Spinal cord (tissue), 10 donors: ENCODE results near the gene DNAAF2. TPM values are rescaled to one million over a fixed set of nuclear protein-coding genes. Genes with fewer than 3 reads are reported as not detected.
"Not testable (repeated sequence)": the region's sequence is repeated elsewhere in the genome, so short reads cannot be mapped to it uniquely, and the experiment has no call there.

ENCODE experiments used
- DNase-seq, 6 donors: peaks; one replicate each; pipeline versions ENCODE4 v3.0.0 to v3.0.0-alpha.2; 2013 to 2015; ENCODE audit warnings: low spot score in 6 of 6, low read depth in 4 of 6
- H3K27ac ChIP-seq: one replicate; pipeline ENCODE4 v1.5.1; 2013; ENCODE audit warnings: low read depth, low read length, control low read depth
- H3K27me3 ChIP-seq: one replicate; pipeline ENCODE4 v1.6.1; 2013; ENCODE audit warnings: low read length; ENCODE audit not compliant: control insufficient read depth, insufficient read depth
- H3K36me3 ChIP-seq: one replicate; pipeline ENCODE4 v1.6.1; 2013; ENCODE audit warnings: low read length; ENCODE audit not compliant: control insufficient read depth, insufficient read depth
- H3K4me1 ChIP-seq: one replicate; pipeline ENCODE4 v1.6.1; 2013; ENCODE audit warnings: low read length; ENCODE audit not compliant: control insufficient read depth, insufficient read depth
- H3K4me3 ChIP-seq: one replicate; pipeline ENCODE4 v1.5.1; 2013; ENCODE audit warnings: low read depth, low read length, control low read depth
- H3K9me3 ChIP-seq: one replicate; pipeline ENCODE4 v1.6.1; 2013; ENCODE audit warnings: low read length; ENCODE audit not compliant: control insufficient read depth, insufficient read depth
- WGBS: methylation state at CpG from one replicate; pipeline ENCODE4 v1.1.5; 2013; ENCODE audit warnings: missing lambda C conversion rate; ENCODE audit not compliant: insufficient coverage; 5-methylcytosine and 5-hydroxymethylcytosine counted together
- polyA plus RNA-seq, 2 donors: library from polyadenylated mRNA; unstranded; fragments of 120-200 nt; gene quantifications; one replicate each; pipeline ENCODE4 v1.2.1, GENCODE V29; 2013; ENCODE audit not compliant: insufficient read length in 2 of 2
- total RNA-seq, 2 donors: library from RNA; depleted of rRNA in 1 of 2; stranded (reverse); fragments of 120-200 nt in 1 of 2; fragments of >200 nt in 1 of 2; gene quantifications; one replicate each; pipeline versions ENCODE4 v1.2.3 to v1.2.4, GENCODE V29; 2013 to 2014
- donor health status: healthy.

The DNAAF2 gene
- total and polyA plus RNA-seq, 4 donors, result 9.0 to 13.6 (median 12.8) TPM

DNA sequence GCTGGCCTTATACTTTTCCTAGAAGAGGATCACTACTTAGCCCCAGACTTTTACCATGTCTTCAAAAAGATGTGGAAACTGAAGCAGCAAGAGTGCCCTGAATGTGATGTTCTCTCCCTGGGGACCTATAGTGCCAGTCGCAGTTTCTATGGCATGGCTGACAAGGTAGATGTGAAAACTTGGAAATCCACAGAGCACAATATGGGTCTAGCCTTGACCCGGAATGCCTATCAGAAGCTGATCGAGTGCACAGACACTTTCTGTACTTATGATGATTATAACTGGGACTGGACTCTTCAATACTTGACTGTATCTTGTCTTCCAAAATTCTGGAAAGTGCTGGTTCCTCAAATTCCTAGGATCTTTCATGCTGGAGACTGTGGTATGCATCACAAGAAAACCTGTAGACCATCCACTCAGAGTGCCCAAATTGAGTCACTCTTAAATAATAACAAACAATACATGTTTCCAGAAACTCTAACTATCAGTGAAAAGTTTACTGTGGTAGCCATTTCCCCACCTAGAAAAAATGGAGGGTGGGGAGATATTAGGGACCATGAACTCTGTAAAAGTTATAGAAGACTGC is 12.9 kb downstream of the DNAAF2 start:
- Histone ChIP-seq H3K9me3 (no peaks in the 10 kb centered on the region), H3K4me1 (peaks cover 11% of the 10 kb centered on the region), H3K27me3 (no peaks in the 10 kb centered on the region), H3K27ac (no peak overlapping the region), H3K4me3 (peak overlapping the region; percentile 99), H3K36me3 (peaks cover 21% of the 10 kb centered on the region)
- no peak for DNase-seq
- no CpG with 5 or more reads among the region's 3 CpGs for WGBS

DNA sequence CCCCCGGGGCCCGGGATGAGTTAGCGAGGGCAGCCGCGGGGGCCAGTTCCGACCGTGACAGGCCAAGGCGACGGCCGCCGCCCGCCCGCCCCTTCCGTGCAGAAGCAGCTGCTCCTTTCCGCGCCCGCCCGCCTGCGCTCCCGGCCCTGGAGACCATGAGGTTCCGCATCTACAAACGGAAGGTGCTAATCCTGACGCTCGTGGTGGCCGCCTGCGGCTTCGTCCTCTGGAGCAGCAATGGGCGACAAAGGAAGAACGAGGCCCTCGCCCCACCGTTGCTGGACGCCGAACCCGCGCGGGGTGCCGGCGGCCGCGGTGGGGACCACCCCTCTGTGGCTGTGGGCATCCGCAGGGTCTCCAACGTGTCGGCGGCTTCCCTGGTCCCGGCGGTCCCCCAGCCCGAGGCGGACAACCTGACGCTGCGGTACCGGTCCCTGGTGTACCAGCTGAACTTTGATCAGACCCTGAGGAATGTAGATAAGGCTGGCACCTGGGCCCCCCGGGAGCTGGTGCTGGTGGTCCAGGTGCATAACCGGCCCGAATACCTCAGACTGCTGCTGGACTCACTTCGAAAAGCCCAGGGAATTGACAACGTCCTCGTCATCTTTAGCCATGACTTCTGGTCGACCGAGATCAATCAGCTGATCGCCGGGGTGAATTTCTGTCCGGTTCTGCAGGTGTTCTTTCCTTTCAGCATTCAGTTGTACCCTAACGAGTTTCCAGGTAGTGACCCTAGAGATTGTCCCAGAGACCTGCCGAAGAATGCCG is 13.7 kb downstream of the DNAAF2 start:
- Histone ChIP-seq H3K36me3 (peaks cover 20% of the 10 kb centered on the region), H3K9me3 (no peaks in the 10 kb centered on the region), H3K27ac (peak overlapping the region; percentile 97), H3K27me3 (no peaks in the 10 kb centered on the region), H3K4me1 (peaks cover 11% of the 10 kb centered on the region), H3K4me3 (peak overlapping the region; percentile 99)
- peak in 3 of 6 donors; percentile 36 to 87 (median 86) for DNase-seq
- WGBS, result 2% methylated on average over 65 of the region's 65 CpGs

DNA sequence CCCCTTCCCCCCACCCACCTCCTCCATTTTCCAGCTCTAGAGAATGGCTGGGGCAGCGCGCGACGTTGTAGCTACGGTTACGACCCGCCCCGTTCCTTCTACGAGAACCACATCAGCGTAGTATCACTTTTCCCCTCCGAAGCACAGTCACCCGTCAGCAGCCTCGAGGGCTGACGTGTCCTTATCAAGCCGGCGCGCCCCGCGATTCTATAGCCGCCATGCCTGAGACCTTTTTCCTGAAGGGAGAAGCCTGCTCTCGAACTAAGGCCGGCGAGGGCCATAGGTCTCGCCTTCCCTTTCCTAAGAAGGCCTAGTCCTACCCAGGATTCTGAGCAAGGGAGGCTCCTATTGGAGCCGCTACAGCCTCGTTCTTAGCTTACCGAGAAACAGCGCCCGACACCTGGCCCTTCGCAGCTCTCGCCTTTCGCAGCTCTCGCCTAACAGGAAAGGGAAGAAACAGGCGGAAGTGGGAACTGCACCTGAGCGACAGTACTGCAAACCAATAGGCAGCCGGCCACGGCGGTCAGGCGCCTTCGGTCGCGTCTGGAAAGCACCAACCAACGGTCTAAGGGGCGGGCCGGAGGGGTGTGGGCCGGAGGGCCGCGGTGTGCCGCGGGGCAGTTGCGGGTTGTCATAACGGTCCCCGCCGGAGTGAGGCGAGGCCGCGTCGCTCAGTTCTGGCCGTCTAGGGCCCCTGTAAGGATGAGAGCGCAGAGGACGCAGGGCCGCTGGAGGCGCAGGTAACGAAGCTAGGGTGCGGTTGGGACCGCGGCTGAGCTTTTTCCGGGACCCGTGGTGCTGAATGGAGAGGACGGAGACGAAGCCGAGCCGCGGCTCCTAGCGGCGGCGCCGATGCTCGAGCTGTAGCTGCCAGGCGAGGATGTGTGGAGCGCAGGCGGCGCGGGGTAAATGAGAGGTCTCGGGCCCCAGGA is 14.6 kb downstream of the DNAAF2 start, which contains the start of the genes MGAT2 and RPL36AL:
Gene MGAT2, plus strand, starts transcription at position 618 of the 932 bp plus-strand sequence. CDS start 470 bp downstream, outside the sequence.
Gene RPL36AL, minus strand, starts transcription at position 445 of the 932 bp plus-strand sequence. CDS start 1,522 bp downstream, outside the sequence.
- WGBS, result under 1% methylated on average over 85 of the region's 85 CpGs
- peak; percentile 92 to 99 (median 96) for DNase-seq
- peak within 1 kb of the TSS; percentile 97 for H3K27ac ChIP-seq
- peaks cover 18% of the 10 kb centered on the region for H3K36me3 ChIP-seq
- H3K4me1 ChIP-seq, result peaks cover 11% of the 10 kb centered on the region
- no peaks in the 10 kb centered on the region for H3K27me3 ChIP-seq
- H3K9me3 ChIP-seq, result no peaks in the 10 kb centered on the region
- H3K4me3 ChIP-seq, result peak within 1 kb of the TSS; percentile 99

- H3K27me3 ChIP-seq, result no peaks in the 10 kb centered on the region
- whole genome bisulfite sequencing, result 0% methylated on average over 3 of the region's 11 CpGs
- no peak for DNase-seq
- peak overlapping the region; percentile 97 for H3K27ac ChIP-seq
- peak overlapping the region; percentile 99 for H3K4me3 ChIP-seq
- peaks cover 18% of the 10 kb centered on the region for H3K36me3 ChIP-seq
- no peaks in the 10 kb centered on the region for H3K9me3 ChIP-seq
- H3K4me1 ChIP-seq, result peaks cover 11% of the 10 kb centered on the region
Observed at GRCh38 chr14:49619730-49620129, 15.3 kb downstream of the DNAAF2 start.

GRCh38 chr14:49619273-49619672 is 15.8 kb downstream of the DNAAF2 start:
- Histone ChIP-seq H3K4me1 (peaks cover 11% of the 10 kb centered on the region), H3K36me3 (peaks cover 18% of the 10 kb centered on the region), H3K4me3 (peak overlapping the region; percentile 99)
- not testable (repeated sequence) for H3K27me3 ChIP-seq, H3K9me3 ChIP-seq, DNase-seq, H3K27ac ChIP-seq
- 74% methylated on average over 13 of the region's 19 CpGs for WGBS

GRCh38 chr14:49617852-49618519 is 17.1 kb downstream of the DNAAF2 start:
- no peaks in the 10 kb centered on the region for H3K9me3 ChIP-seq
- H3K27ac ChIP-seq, result no peak overlapping the region
- 92% methylated on average over 2 of the region's 6 CpGs for WGBS
- no peaks in the 10 kb centered on the region for H3K27me3 ChIP-seq
- H3K4me1 ChIP-seq, result peaks cover 11% of the 10 kb centered on the region
- H3K4me3 ChIP-seq, result no peak overlapping the region
- no peak for DNase-seq
- H3K36me3 ChIP-seq, result peaks cover 15% of the 10 kb centered on the region

- H3K27ac ChIP-seq, result no peak overlapping the region
- no peaks in the 10 kb centered on the region for H3K9me3 ChIP-seq
- DNase-seq, result no peak
- H3K36me3 ChIP-seq, result peaks cover 15% of the 10 kb centered on the region
- no peak overlapping the region for H3K4me3 ChIP-seq
- no peaks in the 10 kb centered on the region for H3K27me3 ChIP-seq
- 97% methylated on average over 4 of the region's 6 CpGs for WGBS
- H3K4me1 ChIP-seq, result peaks cover 6% of the 10 kb centered on the region
Observed at GRCh38 chr14:49615776-49616175, 19.3 kb downstream of the DNAAF2 start.

GRCh38 chr14:49614196-49614595 is 20.8 kb downstream of the DNAAF2 start:
- Histone ChIP-seq H3K27ac (no peak overlapping the region), H3K9me3 (no peaks in the 10 kb centered on the region), H3K4me3 (no peak overlapping the region), H3K27me3 (no peaks in the 10 kb centered on the region), H3K36me3 (peaks cover 15% of the 10 kb centered on the region), H3K4me1 (peaks cover 2% of the 10 kb centered on the region)
- WGBS, result no CpG with 5 or more reads among the region's 2 CpGs
- no peak for DNase-seq

DNA sequence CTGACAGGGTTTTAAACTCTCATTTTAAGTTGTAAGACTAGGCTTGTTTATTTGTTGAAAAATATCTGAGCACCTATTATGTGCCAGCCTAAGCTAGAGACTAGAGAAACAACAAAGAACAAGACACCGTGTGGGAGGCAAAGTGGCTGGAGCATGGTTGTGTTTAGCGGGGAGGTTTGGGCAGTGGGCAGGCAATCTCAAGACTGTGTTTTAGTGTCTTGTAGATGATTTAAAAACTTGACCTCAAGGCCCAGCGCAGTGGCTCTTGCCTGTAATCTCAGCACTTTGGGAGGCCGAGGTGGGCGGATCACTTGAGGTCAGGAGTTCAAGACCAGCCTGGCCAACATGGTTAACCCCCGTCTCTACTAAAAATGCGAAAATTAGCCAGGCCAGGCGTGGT is 22.4 kb downstream of the DNAAF2 start:
- Histone ChIP-seq H3K36me3 (peaks cover 12% of the 10 kb centered on the region), H3K9me3 (no peaks in the 10 kb centered on the region), H3K27ac (no peak overlapping the region), H3K4me1 (no peaks in the 10 kb centered on the region), H3K27me3 (no peaks in the 10 kb centered on the region), H3K4me3 (no peak overlapping the region)
- no peak for DNase-seq
- WGBS, result 88% methylated on average over 7 of the region's 8 CpGs
